Activated CD8-positive, alpha-beta memory T cell treated with anti-CD3 and anti-CD28 coated beads, Interleukin-2, amount 50 U/mL, for 48 hours (primary cell): Measurements from ENCODE around the gene LDB3.

Experiments used
- DNase-seq: peaks from one replicate; pipeline ENCODE4 v3.0.0-alpha.2; 2020

The LDB3 gene

GRCh38 chr10:86651631-86652331 is 16.5 kb upstream of the LDB3 start:
- peak; percentile 42 for DNase-seq

GRCh38 chr10:86652361-86653202 is 15.7 kb upstream of the LDB3 start:
- no peak for DNase-seq

- no peak for DNase-seq
Observed at GRCh38 chr10:86653379-86653778, 14.9 kb upstream of the LDB3 start.

DNA sequence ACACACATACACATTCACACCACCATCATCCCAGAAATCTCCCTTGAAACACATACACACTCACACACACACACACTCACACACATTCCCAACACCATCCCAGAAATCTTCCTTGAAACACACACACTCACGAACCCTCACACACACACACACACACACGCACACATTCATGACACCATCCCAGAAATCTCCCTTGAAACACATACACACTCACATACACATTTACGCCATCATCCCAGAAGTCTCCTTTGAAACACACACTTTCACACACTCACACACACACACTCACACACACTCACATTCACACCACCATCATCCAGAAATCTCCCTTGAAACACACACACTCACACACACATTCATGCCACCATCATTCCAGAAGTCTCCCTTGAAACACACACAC is 14.3 kb upstream of the LDB3 start:
- DNase-seq: no peak

DNA sequence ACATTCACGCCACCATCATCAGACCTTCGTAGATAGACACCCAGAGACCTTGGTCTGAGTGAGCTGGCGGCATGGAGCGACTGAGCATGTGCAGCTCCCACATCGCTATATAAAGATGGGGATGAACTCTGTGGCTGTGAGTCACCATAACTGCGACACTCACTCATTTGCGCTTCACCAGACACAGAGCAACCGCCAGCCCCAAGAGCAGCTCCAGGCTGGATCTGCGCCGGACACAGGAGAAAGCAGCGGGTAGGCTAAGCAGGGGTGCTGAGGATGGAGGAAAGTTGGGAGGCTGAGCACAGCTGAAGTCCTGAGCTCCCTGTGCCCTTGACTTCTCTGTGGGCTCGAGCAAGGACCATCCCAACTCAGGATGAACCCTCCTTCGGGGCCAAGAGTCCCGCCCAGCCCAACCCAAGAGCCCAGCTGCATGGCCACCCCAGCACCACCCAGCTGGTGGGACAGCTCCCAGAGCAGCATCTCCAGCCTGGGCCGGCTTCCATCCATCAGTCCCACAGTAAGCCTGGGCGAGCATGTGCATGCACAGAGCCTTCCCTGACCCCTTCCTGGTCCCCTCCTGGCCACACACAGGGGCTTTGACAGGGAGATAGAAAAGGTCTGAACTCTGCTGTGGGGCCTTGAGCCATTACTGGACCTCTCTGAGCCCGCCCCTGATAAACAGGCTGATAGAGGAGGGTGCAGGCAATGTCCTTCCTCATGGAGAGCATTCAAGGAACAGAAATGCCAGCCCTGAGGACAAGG is 13.7 kb upstream of the LDB3 start, which contains the start of gene OPN4:
Gene OPN4, plus strand, starts transcription at position 137 of the 762 bp plus-strand sequence. Its CDS starts 237 bp downstream, at position 374.
- no peak for DNase-seq

DNA sequence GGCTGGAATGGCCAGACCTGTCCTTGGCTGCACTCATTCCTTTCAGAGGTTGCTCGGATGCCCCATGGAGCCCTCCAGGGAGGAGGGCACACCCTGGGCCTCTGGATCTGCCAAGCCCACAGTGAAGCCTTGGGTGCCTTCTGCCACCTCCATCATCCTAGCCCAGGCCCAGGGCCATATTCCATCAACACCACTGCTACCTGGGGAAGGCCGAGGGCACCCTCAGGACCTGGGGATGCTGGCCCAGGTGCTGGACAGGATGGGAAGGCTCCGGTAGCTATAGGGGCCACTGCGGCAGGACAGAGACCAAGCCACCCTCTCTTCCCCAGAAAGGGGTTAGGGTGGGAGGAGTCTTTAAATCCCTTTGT is 13.2 kb upstream of the LDB3 start:
- no peak for DNase-seq

DNA sequence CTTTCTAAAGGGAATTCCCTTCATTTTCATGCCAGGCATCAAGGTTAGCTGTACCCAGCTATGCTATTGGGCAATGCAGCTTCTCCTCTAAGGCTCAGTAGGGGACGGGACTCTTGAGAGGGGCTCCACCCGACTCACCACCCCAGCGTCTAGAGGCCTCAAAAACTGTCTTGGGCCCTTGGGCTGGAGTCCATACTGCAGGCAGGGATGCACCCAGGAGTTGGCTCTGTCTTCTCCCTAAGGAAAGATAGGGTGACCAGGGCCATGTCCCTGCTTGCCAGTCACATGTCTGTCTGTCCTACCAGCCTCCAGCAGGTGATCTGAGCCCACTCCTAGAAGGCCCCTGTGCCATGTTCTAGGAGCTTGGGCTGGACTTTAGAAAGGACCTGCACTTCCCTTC is 12.7 kb upstream of the LDB3 start:
- no peak for DNase-seq

- no peak for DNase-seq
Observed at GRCh38 chr10:86657011-86657395, 11.3 kb upstream of the LDB3 start.

GRCh38 chr10:86657396-86658011 is 10.8 kb upstream of the LDB3 start:
- no peak for DNase-seq

DNA sequence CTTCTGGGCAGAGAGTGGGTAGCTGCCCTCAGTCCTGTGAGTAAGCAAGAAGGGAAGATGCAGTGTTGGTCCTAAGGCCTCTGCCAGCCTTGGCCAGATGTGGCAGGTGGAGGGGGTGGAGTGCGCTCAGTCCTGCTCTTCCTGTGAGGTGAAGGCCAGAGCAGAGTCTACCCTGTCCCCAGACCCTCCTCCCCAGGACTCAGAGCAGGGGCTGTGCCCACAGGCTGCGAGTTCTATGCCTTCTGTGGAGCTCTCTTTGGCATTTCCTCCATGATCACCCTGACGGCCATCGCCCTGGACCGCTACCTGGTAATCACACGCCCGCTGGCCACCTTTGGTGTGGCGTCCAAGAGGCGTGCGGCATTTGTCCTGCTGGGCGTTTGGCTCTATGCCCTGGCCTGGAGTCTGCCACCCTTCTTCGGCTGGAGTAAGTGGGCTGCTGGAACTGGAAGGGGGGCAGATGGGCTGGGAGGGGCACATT is 10.0 kb upstream of the LDB3 start:
- DNase-seq: no peak

DNA sequence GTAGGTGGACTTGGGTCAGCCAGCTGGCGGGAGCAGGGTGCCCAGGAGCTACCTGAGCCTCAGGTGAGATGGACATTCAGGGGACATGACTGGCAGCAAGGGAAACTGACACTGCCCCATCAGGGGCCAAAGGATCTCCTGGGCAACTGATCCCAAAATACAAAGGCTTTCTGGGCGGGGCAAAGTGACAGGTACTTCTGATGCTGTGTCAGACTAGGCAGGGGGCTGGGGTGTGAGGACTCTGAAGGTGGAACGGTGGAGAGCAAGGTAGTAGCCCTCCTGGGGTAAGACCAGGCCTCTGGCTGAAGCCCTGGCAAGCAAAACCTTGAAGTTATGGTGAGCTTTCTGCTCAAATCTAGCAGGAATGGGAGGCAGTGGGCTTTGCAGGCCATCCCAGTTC is 9.6 kb upstream of the LDB3 start:
- no peak for DNase-seq

- DNase-seq: no peak
Observed at GRCh38 chr10:86659161-86659691, 9.1 kb upstream of the LDB3 start.

DNA sequence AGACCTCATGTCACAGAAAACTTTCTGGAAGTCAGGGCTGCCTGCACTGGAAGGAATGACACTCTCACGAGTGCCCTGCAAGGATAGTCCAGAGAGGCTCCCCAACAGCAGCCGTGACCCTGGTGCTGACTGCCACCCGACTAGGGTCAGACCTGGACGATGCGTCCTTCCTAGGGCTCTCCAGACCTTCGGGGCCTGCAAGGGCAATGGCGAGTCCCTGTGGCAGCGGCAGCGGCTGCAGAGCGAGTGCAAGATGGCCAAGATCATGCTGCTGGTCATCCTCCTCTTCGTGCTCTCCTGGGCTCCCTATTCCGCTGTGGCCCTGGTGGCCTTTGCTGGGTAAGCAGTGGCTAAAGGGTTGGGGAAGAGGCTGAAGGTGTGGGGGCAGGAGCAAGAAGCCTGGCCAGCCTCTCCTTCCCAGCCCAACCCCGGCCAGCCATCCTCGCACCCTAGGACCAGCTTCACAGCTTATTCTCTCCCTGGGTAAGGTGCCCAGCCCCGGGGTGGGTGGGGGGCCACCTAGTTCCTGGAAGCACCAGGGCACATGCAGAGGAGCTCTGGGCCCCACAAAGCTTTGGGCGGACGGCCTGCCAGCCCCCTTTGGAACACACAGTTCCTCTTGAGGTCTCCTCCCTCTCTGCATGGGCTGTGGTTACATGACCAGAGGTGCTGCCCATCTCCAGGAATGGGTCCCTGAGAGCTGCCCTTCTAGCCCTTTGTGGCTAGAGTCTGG is 8.4 kb upstream of the LDB3 start:
- no peak for DNase-seq

- DNase-seq: no peak
Observed at GRCh38 chr10:86661161-86662025, 6.9 kb upstream of the LDB3 start.

DNA sequence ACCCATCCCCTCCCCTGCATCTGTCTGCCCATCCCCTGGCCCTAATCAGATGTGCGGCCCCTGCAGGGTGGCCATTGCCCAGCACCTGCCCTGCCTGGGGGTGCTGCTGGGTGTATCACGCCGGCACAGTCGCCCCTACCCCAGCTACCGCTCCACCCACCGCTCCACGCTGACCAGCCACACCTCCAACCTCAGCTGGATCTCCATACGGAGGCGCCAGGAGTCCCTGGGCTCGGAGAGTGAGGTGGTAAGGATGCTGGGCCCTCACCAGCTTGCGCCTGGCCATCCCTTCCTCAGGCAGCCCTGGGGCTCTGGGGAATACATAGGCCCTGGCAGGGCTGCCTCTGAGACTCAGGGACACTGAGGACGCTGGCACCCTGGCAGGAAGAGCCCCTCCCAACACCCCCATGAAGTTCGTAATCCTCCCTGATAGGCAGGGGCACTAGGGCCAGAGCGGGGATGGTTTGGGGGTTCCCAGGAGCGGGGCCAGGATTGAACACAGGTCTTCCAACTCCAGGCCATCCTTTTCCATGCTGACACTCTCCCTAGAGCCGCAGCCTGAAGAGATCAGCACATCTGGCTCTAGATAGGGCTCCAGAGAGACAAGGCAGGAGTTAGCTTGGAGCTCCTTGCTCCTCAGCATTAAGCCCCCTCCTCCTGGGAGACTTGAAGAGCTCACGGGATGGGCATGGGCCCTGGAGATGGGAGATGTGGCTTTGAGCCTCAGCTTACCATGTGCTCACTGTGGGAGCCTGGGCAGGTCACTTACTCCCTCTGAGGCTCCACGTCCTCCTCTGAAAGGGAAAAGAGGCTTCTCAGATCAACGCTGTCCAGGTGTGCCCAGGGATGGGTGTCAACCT is 5.9 kb upstream of the LDB3 start:
- no peak for DNase-seq

DNA sequence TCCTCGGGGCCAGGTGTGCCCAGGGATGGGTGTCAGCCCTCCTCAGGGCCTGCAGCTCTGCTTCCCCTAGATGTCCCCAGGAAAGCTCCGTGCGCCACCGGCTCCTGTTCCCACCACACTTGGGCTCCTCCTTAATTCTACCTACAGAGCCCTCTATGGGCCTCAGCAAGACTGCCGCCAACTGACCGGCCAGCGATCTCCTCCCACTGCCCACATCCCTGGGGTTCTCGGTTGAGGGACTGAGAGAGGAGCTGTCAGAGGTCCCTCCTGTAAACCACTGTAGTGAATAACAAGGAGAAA is 5.3 kb upstream of the LDB3 start:
- DNase-seq: no peak

DNA sequence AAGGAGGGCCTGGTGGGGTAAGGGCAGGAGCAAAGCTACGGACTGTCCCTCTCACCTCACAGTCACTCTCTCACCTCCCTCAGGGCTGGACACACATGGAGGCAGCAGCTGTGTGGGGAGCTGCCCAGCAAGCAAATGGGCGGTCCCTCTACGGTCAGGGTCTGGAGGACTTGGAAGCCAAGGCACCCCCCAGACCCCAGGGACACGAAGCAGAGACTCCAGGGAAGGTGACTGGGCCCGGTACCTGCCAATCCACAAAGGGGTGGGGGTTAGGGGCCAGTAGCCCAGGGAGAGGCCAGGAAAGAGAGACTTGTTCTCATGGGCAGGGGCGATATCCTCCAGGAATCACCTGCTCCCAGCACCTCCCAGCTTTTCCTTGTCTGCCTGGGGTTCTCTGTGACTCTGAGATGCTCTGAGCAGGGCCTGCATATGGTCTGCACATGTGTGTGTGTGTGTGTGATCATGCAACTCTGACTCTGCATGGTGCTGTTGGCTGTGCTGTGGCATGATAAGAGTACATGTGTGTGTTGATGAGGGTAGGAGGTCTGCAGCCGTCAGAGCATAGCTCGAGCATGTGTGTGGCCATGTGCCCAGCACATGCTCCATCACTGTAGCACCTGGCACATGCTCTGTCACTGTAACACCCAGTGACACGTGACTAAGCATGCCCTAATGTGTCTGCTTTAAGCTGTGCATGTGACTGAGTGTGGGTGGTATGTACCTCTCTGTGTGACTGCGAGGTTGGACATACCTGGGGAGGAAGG is 4.6 kb upstream of the LDB3 start:
- no peak for DNase-seq

DNA sequence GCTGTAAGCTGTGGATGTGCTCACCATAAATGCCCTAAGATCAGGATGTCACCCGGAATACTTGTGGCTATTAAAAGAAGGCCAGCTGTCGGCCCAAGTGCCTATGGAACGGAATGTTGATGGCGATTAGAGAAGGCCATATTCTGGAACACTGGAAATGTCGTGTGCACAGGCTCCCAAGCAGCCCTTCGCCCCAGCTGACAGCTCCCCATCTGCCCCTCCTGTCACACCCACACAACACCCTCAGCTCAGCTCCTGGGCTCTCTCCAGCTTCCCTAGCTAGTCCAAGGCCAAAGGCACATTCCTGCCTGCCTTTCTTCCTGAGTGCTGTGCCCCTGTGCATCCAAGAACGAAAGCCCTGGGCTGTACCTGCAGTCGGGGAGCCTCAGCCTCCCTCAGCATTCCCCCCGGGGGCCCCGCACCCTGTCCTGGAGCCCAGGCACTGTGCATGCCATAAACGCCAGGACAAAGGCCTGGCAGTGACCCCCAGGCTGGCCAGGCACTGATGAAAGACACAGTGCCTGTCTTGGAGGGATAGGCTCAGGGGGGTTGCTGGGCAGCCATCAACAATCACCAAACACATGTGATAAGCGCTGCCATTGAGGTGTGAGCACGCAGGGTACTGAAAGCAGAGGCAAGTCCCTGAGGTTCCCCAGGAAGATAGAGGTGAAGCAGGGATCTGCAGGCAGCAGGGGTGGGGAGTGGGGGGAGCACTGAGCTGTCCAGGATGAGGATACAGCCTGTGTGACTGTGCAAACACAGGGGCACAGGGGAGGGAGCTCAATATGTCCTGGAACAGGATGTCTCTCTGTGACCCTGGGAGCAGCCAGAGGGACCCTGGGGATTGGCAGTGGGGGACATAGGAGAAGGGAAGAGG is 3.7 kb upstream of the LDB3 start:
- no peak for DNase-seq
